EH (cell line): ENCODE data around the gene WHRN.

ENCODE experiments used
- DNase-seq: peaks from one replicate; pipeline ENCODE4 v3.0.0-alpha.2; 2015; ENCODE audit warnings: low read depth

Gene WHRN

GRCh38 chr9:114397219-114397847 lies 107.9 kb downstream of the WHRN start:
- no peak for DNase-seq

DNA sequence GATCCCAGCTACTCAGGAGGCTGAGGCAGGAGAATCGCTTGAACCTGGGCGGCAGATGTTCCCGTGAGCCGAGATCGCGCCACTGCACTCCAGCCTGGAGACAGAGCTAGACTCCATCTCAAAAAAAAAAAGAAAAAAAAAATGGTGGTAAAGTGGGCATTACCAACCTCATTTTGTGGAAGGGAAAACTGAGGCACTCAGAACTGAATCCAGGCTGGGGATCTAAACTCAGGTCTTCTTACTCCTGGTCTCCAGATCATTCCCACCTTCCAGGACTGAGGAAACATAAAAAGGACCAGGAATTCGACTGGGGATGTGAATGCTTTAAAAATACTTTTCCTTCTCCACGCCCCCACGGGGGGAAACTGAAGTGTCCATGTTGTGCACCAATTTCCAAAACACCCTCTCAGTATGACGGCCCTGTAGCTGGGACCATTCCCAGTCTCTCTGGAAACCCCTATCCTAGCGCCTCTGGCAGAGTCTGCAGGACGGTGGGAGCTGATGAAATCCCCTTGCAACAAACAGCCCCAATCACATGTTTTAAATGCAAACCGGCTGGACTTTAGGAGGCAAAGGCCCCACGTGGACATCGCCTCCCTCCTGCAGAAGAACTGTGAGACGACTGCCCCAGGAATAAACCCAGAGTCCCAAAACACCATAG lies 108.6 kb downstream of the WHRN start:
- DNase-seq = peak; percentile 75

- DNase-seq = no peak
Measured at GRCh38 chr9:114395768-114396167, 109.5 kb downstream of the WHRN start.

DNA sequence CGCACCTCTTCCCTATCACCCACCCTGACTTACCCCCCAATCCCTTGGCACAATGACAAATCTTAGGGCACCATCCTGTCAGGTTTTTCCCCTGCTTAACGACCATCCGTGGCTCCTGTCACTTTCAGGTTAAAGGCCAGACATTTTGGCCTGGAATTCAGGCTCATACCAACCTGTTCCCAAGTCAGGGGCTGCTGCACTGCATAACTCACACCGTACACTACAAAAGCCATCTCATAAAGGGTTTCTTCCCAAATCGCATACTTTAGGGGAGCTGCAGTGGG lies 110.0 kb downstream of the WHRN start:
- no peak for DNase-seq

DNA sequence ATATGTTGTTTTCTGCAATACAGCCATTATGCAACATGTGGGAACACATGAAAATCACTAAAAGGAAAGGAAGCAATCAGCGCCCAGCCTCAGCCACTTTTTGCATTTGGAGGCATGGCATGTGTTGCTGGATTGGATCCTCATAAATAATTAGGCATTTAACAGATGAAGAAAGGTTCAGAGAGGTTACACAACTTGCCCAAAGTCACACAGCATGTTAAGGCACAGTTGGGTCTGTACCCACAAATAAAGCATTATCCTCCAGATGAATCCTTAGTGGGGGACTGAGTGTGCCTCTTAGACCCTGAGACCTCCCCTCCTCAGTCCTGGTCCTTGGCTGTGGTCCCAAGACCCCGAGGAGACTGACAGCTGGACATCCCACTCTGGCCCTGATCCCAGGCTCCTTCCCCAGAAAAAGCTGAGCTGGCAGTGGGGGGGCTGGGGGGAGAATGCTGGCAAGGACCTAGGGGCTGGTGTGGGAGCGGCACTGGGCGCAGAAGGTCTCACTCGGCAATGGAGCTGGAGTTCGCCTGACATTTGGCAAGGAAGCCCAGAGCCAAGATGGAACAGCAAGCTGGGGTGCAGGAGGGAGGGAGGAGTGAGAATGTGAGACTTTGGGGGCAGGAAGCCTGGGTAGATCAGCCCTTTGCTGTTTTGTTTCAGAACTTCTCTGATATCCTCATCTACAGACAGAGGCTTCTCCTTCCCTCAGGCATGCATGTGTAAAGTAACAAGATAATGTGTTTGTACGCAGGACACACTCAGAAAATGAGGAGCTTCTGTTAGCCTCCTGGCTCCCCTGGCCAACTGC lies 110.5 kb downstream of the WHRN start:
- no peak for DNase-seq

- DNase-seq = no peak
Measured at GRCh38 chr9:114392749-114393112, 112.5 kb downstream of the WHRN start.

DNA sequence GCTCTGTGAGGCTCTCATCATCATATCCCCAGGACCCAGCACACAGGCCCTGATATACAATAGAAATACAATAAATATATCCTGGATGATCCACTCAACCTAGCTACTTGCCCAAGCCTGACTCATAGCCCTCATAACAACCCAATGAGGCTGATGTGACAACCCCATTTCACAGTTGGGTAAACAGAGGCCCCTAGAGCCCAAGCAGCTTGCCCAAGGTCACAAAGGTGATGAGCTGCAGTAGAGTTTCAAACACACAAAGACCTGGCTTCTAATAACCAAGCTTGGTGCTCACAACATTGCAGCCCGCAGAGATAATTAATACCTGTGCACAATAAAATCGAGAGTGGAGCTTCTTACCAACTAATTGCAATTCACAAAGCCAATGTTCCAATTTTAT lies 114.3 kb downstream of the WHRN start:
- no peak for DNase-seq

GRCh38 chr9:114389612-114390368 lies 115.5 kb downstream of the WHRN start:
- DNase-seq = no peak

DNA sequence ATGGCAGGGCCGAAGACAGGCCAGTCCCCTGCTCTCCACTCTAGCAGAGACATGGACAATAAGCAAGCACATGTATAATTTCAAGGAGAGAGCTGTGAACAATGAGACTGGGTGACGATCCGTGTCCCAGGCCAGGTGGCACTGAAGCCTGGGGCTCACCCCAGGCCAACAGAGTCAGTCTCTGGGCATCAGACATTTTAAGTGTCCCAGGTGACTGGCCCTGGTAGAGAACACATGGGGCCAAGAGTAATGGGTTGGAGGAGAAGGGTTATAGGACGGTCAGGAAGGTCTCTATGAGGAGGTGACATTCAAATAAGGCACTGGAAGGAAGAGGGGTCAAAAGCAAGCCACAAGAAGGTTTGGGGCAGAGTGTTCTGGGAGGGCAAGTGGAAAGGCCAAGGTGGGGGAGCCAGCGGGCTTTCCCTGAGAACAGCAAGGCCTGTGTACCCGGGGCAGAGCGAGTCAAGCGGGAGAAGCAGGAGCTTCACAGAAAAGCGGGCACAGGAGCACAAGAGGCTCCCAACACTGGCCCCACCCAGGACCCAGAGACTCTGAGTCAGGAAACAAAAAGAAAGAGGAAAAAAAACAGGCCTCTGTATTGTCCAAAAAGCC lies 116.4 kb downstream of the WHRN start:
- no peak for DNase-seq

DNA sequence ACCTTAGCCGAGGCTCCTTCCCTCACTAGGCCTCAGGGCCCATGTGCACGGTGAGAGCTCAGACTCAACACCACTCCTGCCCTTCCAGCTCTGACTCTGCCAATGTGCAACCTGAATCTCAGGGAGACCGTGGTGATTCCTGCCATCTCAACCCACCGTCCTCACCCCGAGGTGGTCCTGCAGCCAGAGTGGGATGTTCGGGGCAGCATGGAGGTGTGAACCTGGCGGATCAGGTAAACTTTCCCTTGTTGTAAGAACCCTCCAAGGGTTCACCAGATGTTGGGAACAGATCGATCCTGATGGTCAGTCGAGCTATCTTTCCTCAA lies 117.0 kb downstream of the WHRN start:
- DNase-seq = no peak

DNA sequence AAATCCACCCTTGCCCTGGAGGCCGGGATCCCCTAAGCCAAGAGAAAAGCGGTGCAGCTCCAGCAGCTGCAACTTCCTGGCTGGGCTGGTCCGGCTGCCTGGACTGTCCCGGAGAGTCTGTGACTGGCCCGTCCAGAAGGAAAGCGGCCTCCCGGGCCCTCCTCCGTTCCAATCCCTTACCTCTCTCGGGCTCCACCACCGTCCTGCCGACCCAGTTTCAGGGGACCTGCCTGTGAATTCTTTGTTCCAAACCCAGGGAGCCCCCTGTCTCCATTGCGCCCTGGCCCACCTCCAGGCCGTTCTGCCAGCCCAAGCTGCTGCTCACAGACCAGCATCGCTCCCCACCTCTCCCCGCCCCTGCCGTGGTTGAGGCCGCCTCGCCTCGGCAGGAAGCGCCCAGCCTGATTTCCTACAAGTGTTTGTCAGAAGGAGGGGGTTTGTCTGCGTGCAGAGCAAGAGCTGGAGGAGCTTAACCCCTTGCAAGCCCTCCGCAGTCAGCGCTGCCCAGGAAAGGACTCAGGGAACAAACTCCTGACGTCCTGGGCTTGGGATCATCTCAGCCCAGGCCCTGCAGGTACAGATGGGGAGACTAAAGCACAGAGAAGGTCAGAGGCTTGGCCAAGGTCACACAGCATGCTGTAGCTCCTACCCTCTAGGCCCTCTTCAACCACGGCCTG lies 117.5 kb downstream of the WHRN start, which contains the start of gene AKNA:
AKNA (minus strand) TSS at position 303 of the 677 bp plus-strand sequence. CDS start 6,649 bp downstream, outside the sequence.
- DNase-seq = peak; percentile 83

- peak; percentile 49 for DNase-seq
Measured at GRCh38 chr9:114386886-114387679, 118.2 kb downstream of the WHRN start.

- DNase-seq = no peak
Measured at GRCh38 chr9:114386361-114386885, 118.8 kb downstream of the WHRN start.

GRCh38 chr9:114385397-114386181 lies 119.7 kb downstream of the WHRN start:
- peak; percentile 95 for DNase-seq

- no peak for DNase-seq
Measured at GRCh38 chr9:114384836-114385396, 120.4 kb downstream of the WHRN start.

DNA sequence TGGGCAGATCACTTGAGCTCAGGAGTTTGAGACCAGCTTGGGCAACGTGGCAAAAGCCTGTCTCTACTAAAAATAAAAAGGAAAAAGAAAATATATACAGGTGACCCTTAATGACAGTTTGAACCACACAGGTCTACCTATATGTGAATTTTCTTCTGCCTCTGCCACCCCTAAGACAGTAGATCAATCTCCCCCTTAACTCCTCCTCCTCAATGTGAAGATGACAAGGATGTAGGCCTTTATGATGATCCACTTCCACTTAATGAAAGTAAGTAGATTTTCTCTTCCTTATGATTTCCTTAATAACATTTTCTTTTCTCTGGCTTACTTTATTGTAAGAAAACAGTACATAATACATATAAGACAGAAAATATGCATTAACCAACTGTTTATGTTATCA lies 120.9 kb downstream of the WHRN start:
- no peak for DNase-seq

- peak; percentile 81 for DNase-seq
Measured at GRCh38 chr9:114383521-114384231, 121.6 kb downstream of the WHRN start.

GRCh38 chr9:114382699-114383520 lies 122.4 kb downstream of the WHRN start:
- no peak for DNase-seq
